Measurements from ENCODE around the gene SLC39A5. TPM values are rescaled to one million over a fixed set of nuclear protein-coding genes. Genes with fewer than 3 reads are reported as not detected.
A peak's percentile ranks its signal among the peaks of the same experiment; 100 is the strongest.
"Not testable (repeated sequence)": the region's sequence is repeated elsewhere in the genome, so short reads cannot be mapped to it uniquely, and the experiment has no call there.

Gene SLC39A5
- total RNA-seq, 1 donor from 2014 or later, result 49.9 TPM

DNA sequence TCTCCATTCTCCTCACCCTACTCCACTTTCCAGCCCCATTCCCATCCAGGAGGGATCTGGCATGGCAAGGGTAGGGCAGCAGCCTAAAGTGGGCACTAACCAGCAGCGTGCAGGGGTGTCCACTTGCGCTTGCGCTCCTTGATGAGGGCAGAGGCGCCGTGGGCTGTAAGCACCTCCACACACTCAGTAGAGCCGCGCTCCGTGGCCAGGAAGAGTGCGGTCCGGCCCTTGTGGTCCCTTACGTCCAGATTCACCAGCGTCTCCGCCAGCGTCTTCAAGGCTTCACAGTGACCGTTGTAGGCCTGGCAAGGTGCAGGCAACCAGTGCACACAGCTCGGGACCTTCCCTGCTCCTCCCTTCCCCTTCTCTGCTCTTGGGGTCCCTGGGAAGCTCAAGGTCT is 18.1 kb downstream of the SLC39A5 start:
- DNase-seq (ENCODE audit: low spot score), result no peak

DNA sequence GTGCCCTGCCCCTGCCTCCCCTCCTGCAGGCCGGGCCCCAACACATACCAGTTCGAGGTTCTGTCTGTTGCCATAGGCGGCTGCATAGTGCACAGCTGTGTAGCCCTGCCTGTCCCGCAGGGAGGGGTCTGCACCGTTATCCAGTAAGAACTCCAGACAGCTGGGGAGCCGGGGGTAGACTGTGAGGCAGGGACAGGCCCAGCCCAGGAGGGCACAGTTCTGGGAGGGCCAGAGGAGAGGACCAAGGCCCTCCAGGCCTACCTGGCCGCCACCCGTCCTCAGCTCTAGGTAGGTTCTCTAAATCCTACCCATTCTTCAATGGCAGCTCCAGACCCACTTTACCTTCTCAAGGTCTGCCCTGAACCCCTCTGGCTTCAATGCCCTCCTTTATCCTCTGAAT is 18.9 kb downstream of the SLC39A5 start:
- DNase-seq (ENCODE audit: low spot score), result no peak

DNA sequence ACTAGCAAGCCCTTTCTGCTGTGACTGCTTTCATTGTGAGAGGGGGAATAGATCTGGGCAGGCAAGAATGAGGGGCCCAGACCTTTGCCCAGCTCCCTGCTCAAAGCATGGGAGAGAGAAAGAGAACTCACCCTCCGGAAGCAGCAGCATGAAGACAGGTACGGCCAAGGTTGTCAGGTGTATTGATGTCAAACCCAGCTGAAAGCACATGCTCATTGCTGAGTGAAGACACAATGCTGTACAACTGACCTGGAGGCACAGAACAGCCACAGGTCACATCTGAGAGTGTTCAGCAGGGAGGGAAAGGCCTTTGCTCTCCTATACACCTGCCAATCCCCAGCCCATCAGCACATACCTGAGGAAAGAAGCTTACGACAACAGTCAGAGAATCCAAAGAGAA is 22.8 kb downstream of the SLC39A5 start:
- DNase-seq (ENCODE audit: low spot score), result no peak

DNA sequence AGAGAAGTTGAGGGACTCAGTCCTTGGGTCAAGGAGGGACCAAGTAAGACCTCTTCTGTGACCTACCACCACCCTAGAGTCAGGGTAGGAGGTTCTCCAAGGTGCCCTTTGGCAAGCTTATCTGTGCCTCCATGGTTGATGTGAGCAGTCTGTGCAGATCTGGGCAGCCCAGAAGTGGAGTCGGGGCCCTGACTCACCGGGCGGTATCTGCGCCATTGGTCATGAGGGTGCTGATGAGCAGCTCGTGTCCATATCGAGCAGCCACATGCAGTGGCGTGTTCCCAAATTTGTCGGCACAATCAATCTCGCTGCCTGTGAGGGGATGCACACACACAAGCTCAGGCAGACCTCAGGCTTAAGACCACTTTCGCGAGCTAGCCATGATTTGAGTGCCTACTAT is 23.2 kb downstream of the SLC39A5 start:
- DNase-seq (ENCODE audit: low spot score), result no peak

DNA sequence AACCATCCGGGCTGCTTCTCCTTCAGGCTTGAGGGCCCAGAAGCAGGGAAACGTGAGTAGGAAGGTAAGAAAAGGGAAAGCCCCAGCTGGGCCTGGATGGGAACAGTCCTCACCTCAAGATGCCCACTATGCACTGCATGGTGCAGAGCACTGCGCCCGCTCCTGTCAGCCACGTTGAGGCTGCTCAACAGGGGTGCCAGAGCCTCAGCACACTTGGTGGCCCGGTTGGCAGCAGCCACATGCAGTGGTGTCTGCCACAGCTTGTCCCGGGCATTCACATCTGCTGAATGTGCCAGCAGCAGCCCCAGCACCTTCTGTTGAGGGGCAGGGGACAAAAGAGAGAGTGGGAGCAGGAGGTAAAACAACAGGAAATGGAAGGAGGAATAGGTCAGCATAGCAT is 25.8 kb downstream of the SLC39A5 start:
- DNase-seq (ENCODE audit: low spot score), result no peak

DNA sequence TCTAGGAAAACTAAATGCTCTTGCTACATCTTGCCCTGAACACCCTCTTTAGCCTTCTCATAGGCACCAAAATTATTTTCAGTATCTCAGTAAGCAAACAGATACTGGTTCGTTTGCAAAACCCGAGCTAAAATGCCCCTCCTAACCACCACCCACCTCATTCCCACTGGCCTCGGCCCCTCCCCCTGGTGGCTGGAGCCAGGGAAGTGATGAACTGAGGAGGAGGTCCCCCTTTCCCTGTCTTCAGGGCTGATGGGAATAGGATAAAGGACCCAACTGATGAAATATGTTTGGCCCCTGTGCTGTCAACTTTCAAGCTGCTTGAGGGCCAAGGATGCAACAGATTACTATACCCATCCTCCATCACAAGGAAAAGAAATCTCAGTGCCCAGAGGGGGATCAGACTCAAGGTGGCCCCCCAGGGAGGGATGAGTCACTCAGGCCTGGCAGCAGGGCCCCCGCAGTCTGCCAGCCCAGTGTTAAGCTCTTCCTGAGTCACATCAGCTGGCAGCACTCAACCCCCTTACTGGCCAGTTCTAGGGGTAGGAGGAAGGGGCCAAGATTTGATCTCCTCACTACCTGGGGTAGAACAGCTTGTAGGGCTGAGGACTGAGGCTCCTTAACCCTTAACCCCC is 26.6 kb downstream of the SLC39A5 start:
- DNase-seq (ENCODE audit: low spot score), result no peak

DNA sequence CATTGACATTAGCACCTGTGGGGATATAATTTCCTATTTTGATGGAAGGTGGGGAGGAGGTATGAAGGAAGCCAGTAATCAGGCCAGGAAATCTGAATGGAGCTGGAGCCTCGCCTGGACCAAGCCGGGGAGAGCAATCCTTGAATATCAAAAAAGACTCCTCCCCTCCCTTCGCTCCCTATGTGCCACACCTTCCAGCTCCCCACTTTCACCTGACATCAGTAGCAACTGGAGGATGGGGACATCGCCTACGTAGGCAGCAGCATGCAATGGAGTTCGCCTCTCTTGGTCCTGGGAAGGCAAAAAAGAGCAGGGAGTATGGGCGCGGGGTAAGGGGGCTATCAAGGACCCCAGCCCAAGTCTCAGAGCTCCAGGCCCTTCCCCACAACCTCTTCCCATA is 27.2 kb downstream of the SLC39A5 start:
- DNase-seq (ENCODE audit: low spot score), result no peak

DNA sequence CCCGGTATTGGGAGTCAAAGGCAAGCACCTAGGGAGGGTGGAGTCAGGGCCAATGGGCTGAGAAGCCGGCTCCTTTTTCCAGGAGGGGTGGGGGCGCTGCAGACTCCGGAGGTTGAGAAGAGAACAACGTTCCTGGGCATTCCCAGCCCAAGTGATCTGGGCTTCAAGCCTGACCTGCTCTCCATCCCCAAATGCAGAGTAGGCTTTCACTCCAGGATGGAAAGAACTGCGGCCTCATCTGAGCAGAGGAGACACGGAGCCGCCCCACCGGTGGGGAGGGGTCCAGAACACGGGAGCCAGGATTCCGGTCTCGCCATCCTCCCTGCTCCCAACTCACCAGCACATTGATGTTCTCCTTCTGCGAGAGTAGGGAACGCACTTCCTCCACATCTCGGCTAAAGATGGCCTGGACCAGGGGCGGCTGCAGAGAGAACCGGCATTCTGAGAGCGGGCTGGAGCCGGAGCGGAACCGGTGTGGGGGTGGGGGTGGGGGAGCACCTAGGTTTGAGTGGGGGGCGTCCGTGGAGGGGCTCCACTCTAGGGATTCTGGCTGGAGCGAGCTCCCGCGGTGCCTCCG is 27.7 kb downstream of the SLC39A5 start:
- no peak for DNase-seq (ENCODE audit: low spot score)

DNA sequence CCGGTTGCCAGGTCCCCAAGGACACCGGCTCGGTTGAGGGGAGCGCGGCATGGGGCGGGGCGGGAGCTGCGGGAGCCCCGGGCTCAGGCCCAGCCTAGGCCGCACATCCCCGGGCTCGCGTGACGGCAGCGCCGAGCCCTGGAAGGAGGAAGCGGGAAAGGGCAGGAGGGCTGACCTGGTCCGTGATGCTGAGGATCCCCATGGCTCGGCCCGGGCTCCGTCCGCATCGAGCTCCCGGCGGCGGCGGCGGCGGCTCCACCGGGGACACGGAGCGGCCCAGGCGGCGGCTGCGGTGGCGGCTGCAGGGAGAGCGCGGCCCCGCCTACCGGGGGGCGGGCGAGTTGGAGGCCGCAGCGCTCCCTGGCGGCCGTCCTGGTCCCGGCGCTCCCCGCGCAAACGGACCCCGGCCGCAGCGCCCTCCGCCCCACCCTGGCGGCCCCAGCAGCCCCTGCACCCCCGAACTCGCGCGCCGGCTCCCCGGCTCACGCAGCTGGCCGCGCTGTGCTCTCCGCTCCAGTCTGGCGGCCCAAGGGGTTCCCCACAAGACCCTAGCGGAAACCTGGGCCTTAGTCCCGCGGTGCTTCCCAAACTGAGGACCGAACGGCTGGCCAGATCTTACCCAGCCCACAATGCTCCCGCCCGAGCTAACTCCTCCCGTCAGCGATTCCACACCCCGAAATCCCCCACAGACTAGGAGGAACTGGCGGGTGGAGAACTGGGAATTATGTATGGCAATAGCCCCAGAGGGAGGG is 28.4 kb downstream of the SLC39A5 start, which contains the start of gene ANKRD52:
Gene ANKRD52, minus strand, starts transcription at position 317 of the 752 bp plus-strand sequence. Its CDS starts 115 bp downstream, at position 202.
- DNase-seq (ENCODE audit: low spot score), result peak; percentile 65

DNA sequence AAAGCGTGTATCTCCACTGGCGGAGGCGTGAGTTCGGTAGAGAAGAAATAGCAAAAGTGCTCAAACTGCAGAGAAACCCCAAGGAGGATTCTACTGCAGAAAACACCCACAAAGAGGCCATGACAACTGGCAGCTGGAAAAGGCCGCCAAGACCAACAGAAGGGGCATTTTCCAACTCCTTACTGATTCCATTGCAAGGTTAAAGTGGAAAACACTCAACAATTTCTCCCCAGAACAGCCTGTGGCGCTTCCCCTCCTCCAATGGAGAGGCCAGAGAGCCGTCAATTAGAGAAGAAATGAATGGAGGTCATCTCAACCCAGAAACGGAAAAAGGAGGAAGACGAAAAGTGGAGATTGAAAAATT is 29.0 kb downstream of the SLC39A5 start:
- no peak for DNase-seq (ENCODE audit: low spot score)

DNA sequence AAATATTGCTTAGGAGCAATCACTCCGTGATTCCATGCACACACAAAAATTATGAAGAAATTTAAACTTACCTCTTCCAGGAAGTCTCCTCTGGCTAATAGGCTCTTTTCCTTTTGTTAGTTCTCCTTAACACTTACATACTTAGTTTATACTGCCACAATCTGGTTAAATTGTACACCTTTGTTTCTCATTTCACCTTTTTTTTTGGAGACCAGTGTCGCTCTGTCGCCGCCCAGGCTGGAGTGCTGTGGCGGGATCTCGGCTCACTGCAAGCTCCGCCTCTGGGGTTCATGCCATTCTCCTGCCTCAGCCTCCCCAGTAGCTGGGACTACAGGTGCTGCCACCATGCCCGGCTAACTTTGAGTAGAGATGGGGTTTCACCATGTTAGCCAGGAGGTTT is 30.5 kb downstream of the SLC39A5 start:
- no peak for DNase-seq (ENCODE audit: low spot score)

DNA sequence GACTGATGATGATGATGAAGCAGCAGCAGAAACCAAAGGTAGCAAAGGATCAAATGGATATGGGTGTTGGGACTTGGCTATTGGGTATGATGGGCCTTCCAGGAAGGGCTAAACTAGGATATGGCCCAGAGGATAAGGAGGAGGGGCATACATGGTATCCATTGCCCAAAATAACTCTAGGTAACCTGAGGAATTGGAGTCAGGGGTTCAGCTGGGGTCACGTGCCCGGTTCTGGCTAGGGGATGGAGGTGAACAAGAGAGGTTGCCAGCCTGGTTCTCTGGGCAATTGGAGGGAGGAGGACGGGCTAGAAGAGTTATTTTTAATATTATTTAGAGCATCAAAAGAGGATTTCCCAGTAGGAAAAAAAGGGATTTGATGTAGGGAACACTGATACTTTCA is 31.1 kb downstream of the SLC39A5 start:
- DNase-seq (ENCODE audit: low spot score), result no peak

DNA sequence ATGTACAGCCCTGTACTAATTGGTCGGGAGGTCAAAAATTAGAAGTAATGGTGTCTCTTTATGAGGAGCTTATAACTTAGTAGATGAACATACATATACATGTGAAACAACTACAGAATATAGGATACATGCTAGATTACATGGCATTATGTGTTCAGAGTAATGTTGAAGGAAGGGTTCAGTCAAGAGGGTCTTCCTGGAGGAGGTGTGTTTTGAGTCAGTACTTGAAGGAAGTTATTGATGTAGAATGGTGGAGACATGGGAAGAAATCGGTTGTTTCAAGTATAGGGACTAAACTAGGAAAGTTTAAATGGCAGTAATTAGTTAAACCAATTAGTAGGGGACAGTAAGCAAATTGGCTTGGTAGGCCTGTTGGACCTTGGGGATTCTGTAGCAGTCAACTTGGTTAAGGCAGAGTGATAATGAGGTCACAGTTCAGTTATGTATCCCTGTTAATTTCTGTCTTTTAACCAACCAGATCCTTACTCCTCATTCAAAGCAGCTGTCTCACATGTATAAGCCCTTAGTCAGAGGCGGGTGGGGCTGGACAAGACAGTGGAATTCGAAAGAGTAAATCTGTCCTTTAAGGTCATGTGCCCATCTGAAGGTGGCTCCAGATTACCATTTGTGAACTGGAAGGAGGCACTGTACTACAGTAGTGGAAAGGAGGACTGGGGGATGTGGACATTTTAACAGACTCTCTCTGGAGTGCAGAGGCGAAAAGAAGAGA is 31.8 kb downstream of the SLC39A5 start:
- DNase-seq (ENCODE audit: low spot score), result no peak

DNA sequence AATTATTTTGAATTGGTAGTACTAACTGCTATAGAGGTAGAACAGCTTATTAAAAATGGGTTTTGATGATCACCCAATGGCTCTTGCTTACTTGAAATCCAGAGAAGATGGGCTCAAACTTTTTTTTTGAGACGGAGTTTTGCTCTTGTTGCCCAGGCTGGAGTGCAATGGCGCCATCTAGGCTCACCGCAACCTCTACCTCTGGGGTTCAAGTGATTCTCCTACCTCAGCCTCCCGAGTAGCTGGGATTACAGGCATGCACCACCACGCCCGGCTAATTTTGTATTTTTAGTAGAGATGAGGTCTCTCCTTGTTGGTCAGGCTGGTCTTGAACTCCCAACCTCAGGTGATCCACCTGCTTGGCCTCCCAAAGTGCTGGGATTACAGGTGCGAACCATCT is 33.1 kb downstream of the SLC39A5 start:
- not testable (repeated sequence) for DNase-seq (ENCODE audit: low spot score)

DNA sequence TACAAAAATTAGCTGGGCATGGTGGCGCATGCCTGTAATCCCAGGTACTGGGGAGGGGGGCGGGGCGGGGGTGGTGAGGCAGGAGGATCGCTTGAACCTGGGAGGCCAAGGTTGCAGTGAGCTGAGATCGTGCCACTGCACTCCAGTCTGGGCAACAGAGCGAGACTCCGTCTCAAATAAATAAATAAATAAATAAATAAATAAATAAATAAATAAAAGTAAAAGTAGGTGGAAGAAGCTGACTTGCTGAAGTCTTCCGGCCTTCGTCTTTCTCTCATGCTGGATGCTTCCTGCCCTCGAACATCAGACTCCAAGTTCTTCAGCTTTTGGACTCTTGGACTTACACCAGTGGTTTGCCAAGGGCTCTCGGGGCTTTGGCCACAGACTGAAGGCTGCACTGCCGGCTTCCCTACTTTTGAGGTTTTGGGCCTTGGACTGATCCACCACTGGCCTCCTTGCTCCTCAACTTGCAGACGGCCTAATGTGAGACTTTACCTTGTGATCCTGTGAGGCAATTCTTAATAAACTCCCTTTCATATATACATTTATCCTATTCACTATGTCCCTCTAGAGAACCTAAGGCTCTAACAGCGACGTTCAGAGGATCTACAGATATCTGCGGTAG is 36.3 kb downstream of the SLC39A5 start:
- DNase-seq (ENCODE audit: low spot score), result not testable (repeated sequence)

DNA sequence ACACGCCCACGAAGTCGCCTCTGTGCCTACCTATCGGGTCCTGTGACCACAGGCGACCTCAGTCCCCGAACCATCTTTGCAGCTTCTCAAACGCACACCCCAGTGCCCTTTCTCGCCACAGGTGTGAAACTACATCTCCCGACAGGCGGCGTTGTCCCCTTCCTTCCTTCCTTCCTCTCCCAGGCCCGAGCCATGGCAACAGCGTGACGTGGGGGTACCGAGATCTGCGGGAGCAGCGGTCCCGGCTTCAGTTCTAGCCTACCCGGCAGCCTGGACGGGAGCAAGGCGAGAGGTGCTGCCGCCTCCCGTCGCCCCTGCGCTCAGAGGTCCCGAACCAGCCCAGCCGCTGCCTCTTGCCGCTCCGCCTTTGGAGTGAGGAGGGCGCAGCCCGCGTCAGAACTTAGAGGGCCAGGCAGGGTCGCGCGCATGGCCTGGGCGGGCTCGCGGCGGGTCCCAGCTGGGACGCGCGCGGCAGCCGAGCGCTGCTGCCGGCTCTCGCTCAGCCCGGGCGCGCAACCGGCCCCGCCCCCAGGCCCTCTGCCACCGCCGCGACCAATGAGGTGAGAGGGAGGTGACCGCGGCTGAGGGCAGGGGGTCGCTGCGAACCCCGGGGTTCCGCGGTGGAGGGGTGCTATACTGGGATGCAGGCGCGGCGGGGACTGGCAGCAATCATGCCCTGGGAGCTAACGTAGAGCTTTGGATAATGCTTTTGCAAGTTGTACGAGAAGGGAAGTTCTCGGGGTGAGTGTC is 37.0 kb downstream of the SLC39A5 start, which contains the start of gene COQ10A:
Gene COQ10A, plus strand, starts transcription at position 250 of the 750 bp plus-strand sequence. Its CDS starts 177 bp downstream, at position 427.
- DNase-seq (ENCODE audit: low spot score), result peak; percentile 91

DNA sequence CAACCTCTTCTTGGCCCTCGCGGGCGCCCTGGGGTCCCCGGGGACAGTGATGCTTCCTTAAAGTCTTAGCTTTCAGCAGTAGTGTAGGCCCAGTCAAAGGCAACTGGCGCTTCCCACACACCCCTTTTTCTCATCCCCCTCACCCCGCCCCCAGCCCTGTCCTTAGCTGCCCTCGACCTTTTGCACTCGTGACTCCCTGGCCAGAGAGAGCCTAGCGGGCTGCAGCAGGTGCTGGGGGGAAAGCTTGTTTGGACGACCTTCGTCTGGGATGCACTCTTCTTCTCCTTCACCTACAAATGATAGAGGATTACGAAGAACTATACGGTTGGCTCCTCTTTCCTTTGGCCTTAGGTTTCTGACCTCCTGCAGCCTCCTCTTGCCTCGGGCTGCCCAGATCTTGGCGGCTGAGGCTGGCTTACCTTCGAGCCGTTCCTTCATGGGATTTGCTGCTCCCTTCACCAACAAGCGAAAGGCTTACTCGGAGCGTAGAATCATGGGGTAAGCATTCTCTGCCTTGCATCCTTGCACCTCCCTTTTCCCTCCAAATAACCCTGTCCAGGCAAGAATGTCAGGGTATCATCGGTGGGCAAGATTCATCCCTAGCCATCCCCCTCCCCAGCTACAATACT is 37.7 kb downstream of the SLC39A5 start:
- DNase-seq (ENCODE audit: low spot score), result no peak

DNA sequence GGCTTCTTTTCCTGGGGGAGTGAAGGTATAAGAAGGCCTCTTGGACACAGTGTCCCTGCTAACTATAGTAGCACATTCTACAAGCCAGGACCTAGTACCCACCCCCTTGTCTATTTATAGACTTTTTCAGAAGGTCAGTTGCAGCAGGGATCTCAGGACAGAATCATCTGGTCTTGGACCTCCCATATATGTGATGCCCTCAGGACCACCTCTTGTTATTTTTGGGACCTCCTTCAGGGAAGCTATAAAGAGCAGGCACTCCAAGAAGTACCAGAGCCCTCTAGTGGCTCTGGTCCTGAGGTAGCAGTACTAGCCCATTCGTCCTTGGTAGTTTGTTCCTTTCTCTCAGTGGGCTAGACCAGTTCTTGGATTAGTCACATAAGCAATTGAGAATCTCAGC is 41.2 kb downstream of the SLC39A5 start:
- DNase-seq (ENCODE audit: low spot score), result no peak

DNA sequence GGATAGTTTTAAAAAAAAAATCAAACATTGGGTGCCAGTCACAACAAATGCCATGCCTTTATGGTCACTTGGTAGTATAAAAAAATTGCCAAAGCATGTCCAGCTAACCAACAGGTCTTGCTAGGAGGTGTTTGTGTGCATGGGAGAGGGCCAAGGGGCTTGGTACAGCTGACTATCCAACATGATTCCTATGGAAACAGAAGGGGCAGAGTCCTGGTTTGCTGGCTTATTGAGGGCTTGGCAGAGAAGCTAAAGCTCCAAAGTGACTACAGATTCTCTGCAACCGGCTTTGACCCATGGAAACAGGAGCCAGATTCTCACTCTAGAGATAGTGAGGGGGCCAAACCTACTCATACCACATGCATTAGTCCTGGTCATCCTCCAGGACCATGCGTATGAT is 42.6 kb downstream of the SLC39A5 start:
- DNase-seq (ENCODE audit: low spot score), result not testable (repeated sequence)

DNA sequence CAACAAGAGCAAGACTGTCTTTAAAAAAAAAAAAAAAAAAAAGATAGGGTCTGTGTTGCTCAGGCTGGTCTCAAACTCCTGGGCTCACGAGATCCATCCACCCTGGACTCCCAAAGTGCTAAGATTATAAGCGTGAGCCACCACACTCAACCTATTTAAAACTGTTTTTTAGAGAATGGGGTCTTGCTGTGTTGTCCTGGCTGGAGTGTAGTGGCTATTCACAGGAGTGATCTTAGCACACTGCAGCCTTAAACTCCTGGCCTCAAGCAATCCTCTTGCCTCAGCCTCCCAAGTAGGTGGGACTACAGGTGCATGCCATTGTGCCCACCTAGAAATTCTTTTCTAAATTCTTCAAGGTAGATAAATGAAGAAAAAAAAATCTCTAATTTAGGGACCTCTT is 44.4 kb downstream of the SLC39A5 start:
- DNase-seq (ENCODE audit: low spot score), result no peak

DNA sequence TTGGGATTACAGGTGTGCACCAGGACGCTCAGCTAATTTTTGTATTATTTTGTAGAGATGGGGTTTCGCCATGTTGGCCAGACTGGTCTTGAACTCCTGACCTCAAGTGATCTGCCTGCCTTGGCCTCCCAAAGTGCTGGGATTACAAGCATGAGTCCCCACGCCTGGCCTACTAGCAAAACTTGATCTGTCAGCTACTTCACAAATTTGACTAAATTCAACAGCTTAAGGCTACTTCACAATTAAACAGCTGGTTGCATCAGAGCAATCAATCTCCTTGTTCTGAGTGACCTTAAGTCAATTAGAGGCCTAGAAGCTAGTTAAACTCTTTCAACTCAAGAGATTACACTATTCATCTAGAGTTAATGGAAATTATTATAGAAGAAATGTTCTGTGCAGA is 49.1 kb downstream of the SLC39A5 start:
- DNase-seq (ENCODE audit: low spot score), result no peak

Data from mucosa of gallbladder (tissue), 1 donor.